GM18498 (cell line): ENCODE measurements around the gene MTFP1.

Experiments used
- ATAC-seq: cut with Tn5 transposase; IDR thresholded peaks from one replicate; pipeline ENCODE4 v1.9.1; 2021; ENCODE audit warnings: mild to moderate bottlenecking, moderate library complexity; ENCODE audit not compliant: unreplicated experiment

Gene MTFP1

GRCh38 chr22:30424534-30425326, 838 bp upstream of the MTFP1 start:
- no peak for ATAC-seq

- no peak for ATAC-seq
Observed at GRCh38 chr22:30425327-30425615, 297 bp upstream of the MTFP1 start.

- ATAC-seq = no peak
Observed at GRCh38 chr22:30426388-30427353, 1.1 kb downstream of the MTFP1 start.

GRCh38 chr22:30427871-30428270, 2.3 kb downstream of the MTFP1 start:
- ATAC-seq = no peak

GRCh38 chr22:30429887-30430286, 4.3 kb downstream of the MTFP1 start:
- no peak for ATAC-seq

- ATAC-seq = no peak
Observed at GRCh38 chr22:30430933-30431332, 5.4 kb downstream of the MTFP1 start.

GRCh38 chr22:30432096-30432495, 6.5 kb downstream of the MTFP1 start:
- ATAC-seq = no peak

- no peak for ATAC-seq
Observed at GRCh38 chr22:30432520-30432919, 7.0 kb downstream of the MTFP1 start.

GRCh38 chr22:30433227-30433626, 7.7 kb downstream of the MTFP1 start:
- no peak for ATAC-seq

- no peak for ATAC-seq
Observed at GRCh38 chr22:30433773-30434172, 8.2 kb downstream of the MTFP1 start.

- no peak for ATAC-seq
Observed at GRCh38 chr22:30434843-30435242, 9.3 kb downstream of the MTFP1 start.

GRCh38 chr22:30435674-30436126, 10.1 kb downstream of the MTFP1 start:
- ATAC-seq = no peak

- no peak for ATAC-seq
Observed at GRCh38 chr22:30436196-30436595, 10.6 kb downstream of the MTFP1 start.

- no peak for ATAC-seq
Observed at GRCh38 chr22:30438559-30438958, 13.0 kb downstream of the MTFP1 start.

- no peak for ATAC-seq
Observed at GRCh38 chr22:30439226-30439625, 13.7 kb downstream of the MTFP1 start.

- ATAC-seq = no peak
Observed at GRCh38 chr22:30439836-30440235, 14.3 kb downstream of the MTFP1 start.

GRCh38 chr22:30441088-30441487, 15.5 kb downstream of the MTFP1 start:
- ATAC-seq = no peak

- no peak for ATAC-seq
Observed at GRCh38 chr22:30444632-30445437, 19.3 kb downstream of the MTFP1 start.

GRCh38 chr22:30445438-30446145, 20.0 kb downstream of the MTFP1 start:
- ATAC-seq = no peak

- ATAC-seq = no peak
Observed at GRCh38 chr22:30447656-30448055, 22.1 kb downstream of the MTFP1 start.
